Ureter (tissue), 1 donor: ENCODE data around the gene RPS21. TPM values are rescaled to one million over a fixed set of nuclear protein-coding genes. Genes with fewer than 3 reads are reported as not detected.

Source experiments
- DNase-seq: peaks from one replicate; pipeline ENCODE4 v3.0.0-alpha.2; 2020; ENCODE audit warnings: low spot score
- total RNA-seq: library from RNA; stranded (reverse); gene quantifications from one replicate; pipeline ENCODE4 v1.2.4, GENCODE V29; 2023
- donor health status: DM: yes; HTN: yes; CAD: no.

Gene RPS21
- 1,691 TPM for total RNA-seq

DNA sequence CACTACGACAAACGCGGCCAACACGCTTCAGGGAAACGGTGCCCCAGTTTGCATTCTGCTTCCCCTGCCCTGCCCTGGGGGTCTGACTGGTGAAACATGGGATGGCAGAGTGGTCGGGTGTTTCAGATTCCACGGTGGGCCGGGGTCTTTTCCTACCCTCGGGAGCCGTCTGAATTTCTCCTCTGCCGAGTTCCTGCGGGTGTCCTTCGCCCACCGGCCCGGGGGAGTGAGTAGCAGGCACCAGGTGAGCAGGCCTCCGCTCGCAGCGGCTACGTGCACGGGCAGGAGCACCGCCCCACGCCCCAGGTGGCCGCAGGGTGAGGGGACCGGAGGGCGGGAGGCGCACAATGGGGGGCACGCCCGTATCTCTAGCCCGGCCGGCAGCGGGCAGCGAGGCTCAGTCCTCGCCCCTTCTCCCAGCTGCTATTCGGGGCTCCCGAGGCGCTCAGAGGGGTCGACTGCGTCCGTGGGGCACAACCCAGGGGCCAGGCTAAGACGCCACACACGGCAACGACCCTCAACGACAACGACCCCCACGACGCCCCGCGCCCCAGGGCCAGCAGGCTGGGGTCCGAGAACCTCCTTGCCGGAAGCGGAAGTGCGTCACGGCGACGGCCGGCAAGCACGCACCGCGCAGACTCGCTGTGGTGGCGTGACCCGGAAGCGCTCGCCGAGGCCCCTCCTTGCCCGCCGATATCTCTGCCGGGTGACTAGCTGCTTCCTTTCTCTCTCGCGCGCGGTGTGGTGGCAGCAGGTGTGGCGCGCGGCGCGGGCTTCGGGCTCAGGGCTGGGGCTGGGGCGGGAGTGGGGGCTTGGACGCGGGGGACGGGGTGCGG is at the start of gene RPS21:
Gene RPS21, plus strand, starts transcription at position 721 of the 836 bp plus-strand sequence. CDS start 236 bp downstream, outside the sequence.
- DNase-seq = peak; percentile 95

DNA sequence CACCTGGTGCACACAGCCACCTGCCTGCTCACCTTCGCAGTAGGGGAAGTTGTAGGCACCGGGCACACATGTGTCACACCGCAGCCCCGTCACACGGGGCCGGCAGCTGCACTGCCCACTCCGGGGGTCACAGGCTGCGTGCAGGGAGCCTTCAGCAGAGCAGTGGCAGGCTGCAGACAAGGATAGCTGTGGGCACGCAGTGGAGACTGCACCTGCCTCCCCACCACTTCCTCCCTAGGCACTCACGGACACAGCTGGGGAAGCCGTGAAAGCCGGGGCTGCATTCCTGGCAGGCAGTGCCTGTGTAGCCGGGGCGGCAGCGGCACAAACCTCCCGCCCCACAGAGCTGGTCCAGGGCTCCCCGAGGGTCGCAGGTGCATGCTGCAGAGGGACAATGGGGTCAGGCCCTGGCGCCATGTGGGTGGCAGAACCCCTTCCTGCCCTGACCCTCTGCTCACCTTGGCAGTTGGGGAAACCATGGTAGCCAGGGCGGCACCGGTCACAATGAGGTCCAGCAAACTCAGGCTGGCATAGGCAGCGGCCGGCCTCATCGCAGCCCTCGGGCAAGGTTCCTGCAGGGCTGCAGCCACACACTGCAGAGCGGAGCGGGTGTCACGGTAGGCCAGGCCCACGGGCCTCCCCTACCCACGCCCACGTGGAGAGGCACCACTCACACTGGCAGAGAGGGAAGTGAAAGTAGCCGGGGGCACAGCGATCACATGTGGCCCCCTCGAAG is 49.2 kb upstream of the RPS21 start:
- DNase-seq = no peak

DNA sequence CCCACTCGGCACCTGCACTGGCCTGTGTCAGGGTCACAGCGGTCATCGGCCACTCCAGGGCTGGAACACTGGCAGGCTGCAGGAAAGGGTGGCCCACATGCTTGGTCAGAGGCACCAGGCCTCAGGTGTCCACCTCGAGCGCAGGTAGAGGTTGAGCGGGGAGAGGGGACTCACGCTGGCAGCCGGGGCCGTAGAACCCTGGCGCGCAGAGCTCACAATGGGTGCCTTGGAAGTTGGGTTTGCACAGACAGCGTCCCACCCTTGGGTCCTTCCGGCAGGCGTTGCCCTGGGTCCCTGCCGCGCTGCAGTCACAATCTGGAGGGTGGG is 48.6 kb upstream of the RPS21 start:
- no peak for DNase-seq

DNA sequence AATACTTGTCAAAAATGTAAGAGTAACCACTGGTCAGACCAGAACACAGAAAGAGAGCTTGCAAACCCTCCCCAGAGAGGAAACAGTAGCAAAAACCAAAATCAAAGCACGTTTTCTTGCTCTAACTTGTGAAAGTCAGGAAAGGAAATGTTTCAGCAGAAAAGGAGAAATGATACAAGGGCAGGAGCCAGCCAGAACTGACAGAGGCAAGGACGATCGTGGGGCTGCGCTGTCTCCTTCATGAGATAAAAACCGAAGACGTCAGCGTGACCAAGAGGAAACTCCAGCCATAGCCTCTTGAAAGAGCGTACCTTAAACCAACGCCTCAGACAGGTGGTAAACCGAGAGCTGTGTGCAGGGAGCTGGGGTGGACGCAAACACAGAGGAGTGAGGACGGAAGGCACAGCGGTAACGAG is 47.2 kb upstream of the RPS21 start:
- DNase-seq = no peak

DNA sequence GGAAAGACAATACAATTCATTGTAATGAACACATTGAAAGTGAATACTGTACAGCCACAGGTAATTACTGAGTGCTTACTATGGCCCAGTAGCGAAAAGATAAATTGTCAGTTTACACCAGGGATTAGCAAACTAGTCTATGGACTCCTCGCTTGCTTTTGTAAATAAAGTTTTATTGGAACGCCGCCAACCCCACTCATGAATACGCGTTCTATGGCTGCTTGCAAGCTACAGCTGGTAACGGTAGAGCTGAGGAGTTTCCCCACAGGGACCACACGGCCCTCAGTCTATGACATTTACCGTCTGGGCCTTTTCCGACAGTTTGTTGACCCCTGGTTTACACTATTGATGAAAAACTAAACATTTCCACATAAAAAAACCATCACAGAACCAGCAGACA is 44.0 kb upstream of the RPS21 start:
- DNase-seq = no peak

DNA sequence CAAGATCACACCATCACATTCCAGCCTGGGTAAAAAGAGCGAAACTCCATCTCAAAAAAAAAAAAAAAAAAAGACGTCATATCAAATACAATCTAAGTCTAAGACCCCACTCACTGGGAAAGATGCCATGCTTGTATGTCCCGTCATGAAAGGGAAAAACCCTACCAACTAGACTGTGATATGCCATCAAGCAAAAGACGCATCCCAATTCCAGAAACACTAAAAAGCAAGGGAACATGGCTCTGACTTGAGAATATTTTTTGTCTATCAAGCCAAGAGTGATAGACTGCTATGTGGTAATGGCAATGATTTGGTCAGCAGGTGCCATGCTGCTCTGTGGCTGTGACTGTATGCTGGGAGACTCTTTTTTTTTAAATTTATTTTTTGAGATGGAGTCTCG is 42.8 kb upstream of the RPS21 start:
- no peak for DNase-seq

DNA sequence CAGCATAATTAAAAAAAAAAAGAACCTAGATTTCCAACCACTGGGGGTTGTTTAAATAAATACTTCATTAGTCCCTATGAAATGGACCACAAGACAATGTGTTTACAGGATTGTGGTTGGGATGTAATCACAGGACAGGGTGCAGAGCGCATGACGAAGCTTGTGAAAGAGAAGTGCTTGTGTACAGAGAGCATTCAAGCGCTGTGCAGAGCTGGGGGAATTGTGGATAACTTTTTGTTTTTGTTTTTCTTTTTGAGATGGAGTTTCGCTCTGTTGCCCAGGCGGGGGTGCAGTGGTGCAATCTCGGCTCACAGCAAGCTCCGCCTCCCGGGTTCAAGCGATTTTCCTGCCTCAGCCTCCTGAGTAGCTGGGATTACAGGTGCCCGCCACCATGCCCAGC is 42.1 kb upstream of the RPS21 start:
- DNase-seq = no peak

DNA sequence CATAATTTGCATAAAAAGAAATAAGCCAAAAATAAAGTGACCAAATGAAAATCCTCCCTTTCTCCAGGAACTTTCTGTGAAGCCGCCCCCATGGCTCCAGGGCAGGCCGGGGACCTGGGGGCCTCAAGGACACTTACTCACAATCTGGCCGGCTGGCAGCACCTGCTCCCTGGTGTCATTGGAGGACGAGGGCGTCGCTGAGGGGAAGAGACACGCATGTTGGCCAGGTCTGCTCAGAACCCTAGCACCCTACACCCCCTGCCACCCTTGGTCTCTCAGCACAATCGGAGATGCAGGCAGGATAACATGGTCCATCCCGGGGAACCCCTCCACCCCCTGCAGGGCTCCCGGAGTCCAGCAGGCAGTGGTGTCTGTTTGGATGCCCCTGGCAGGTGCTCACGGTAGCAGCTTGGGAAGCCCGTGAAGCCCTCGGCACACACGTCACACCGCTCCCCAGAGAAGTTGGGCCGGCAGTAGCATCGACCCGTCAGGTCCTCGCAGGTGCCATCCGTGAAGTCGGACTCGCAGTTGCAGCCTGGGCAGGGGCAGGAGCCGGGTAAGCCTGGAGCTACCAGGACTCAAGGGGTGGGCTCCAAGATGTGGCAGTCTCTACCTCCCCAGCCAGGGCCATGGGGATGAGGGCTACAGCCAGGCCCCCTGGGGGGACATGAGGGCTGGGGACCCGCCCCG is 41.1 kb upstream of the RPS21 start:
- no peak for DNase-seq

DNA sequence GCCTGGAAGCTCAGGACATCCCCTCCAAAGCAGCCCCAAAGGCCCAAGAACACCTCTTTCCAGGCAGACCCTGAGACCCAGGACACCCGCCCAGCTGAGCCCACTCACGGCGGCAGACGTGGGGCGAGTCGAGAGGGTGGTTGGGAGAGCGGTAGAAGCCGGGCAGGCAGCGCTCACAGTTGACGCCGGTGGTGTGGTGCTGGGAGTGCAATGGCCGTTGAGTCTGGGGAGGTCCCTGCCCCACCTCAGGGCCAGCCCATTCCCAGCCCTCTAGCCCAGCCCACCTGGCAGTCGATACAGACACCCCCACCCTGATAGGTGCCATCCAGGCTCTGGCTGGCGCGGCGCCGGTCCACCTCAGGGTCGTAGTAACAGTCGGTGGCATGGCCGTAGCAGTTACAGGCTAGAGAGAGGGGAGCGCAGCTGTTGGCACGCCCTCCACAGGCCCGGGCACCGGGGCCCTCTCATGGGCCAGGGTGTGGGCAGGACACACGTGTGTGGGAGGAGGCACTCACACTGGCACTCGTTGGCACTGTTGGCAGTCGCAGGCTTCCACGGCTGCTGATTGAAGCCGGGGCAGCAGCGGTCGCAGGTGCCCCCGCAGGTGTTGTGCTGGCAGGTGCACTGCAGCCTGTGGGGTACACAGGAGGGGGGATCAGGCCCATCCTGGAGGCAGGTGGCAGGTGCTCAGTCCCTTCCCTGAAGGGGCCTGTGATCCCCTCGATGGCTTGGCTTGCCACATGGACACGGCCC is 40.3 kb upstream of the RPS21 start:
- DNase-seq = no peak

DNA sequence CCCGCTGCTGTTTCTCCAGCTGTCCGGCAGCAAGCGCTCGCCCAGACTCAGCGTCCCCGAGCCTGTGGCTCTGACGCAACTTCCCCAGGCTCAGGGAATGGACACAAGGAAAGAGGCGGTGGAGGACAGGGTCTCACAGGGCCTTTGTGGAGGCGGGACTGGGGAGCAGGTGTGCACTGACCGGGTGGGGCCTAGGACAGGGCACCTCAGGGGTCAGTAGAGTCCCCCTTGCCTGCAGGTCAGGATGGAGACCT is 39.8 kb upstream of the RPS21 start:
- DNase-seq = no peak

DNA sequence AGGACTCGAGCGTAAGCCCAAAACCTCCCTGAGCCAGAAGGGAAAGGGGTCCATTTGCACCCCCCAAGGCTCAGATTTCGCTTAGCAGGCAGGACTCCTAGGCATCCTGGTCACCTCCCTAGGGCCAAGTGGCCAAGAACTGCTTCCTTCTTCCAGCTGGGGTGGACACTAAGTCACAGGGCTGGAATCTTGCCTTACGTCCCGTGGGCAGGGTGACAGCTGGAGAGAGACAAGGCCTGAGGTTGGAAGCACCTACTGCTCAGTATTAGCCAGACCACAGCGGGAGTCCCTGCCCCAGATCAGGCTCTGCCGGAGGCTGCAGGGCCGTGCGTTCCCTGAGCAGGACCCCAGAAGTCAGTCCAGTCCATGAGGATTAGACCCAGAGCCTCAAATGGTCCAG is 39.5 kb upstream of the RPS21 start:
- no peak for DNase-seq

DNA sequence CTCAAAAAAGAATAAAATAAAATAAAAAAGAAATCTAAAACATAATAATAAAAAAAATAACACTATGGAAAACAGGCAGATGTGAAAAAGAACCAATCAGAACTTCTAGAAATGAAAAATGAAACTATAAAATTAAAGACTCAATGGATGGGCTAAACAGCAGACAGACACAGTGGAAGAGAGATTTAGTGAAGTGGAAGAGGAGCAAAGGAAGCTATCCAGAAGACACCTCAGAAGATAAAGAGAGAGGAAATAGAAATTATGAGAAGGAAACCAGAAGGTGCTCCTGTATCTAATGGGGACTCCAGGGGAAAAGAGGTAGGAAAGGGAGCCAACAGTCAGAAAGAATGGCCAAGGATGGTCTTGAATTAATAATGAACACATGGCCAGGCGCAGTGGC is 38.3 kb upstream of the RPS21 start:
- DNase-seq = no peak

DNA sequence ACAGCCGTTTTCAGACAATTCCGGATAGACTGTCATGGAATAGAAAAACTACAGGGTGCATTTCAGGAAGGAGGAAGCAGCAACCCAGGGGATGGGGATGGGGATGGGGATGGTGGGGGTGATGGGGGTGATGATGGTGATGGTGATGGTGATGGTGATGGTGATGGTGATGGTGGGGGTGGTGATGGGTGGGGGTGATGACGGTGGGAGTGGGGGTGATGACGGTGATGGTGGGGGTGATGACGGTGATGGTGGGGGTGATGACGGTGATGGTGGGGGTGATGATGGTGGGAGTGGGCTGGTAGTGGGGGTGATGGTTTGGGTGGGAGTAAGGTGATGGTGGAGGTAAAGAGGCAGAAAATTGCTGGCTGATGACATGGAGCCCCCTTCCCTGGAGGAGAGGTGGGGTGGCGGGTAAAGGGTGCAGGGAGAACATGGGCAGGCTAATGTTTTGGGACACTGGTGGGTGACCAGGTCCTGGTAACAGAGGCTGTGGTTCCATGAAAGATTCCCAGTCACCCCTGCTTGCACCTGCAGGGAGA is 37.3 kb upstream of the RPS21 start:
- no peak for DNase-seq

DNA sequence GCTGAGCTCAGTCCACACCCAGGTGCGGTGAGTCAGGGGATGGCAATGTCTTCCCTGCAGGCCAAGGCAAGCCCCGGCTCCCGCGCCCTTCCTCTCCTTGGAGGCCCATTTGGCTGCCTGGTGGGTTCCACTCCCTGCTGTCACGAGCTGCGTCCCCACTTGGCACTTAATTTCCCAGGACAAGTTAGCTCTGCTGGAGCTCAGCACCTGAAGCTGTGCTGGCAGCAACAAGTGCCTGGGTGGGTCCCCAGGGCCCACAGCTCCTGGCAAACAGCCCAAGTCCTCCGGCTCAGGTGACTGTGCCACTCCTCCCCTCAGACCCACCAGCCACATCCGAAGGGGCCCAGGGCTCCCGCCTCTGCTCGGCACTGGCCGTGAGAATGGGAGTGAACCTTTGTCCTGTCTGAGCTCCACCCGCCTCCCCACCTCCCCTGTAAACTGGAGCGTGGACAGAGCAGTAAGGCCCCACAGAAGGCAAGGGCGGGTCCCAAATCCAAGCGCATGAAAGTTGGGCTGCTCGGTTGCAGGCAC is 36.7 kb upstream of the RPS21 start:
- DNase-seq = peak; percentile 91

DNA sequence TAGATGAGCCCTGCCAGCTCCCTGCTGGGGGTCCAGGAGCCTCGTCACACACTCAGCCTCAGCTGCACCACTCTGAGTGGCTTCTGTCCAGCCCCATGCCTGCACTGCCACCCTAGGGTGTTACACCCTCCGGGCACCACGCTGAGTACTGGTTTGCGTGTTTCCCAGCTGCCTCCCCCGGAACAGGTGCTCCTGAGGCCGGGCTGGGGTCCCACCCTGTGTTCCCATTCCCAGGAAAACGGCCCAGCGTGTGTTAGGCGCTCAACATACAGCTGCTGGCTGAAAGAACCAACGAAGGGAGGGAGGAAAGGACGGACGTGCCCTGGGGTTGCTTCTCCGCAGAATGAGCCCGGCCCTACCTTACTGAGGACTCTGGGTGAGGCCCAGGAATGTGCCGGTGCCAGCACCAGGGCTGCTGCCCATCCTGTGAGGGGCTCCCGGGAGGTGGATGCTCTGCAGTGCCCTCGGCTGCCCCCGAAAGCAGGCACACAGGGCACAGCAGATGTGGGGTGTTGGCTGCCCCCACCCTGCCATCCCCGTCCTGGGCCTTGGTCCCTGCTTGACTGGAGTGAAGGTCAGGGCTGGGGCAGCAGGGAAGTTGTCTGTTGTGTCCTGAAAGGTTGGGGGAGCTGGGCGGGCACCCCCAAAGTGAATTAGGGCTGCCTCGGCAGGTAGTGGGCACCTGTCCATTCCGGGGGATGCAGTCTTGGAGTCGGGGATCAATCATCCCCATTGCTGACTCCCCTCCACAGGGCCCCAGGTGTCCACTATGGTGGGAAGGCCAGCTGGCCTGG is 36.1 kb upstream of the RPS21 start:
- DNase-seq = no peak

DNA sequence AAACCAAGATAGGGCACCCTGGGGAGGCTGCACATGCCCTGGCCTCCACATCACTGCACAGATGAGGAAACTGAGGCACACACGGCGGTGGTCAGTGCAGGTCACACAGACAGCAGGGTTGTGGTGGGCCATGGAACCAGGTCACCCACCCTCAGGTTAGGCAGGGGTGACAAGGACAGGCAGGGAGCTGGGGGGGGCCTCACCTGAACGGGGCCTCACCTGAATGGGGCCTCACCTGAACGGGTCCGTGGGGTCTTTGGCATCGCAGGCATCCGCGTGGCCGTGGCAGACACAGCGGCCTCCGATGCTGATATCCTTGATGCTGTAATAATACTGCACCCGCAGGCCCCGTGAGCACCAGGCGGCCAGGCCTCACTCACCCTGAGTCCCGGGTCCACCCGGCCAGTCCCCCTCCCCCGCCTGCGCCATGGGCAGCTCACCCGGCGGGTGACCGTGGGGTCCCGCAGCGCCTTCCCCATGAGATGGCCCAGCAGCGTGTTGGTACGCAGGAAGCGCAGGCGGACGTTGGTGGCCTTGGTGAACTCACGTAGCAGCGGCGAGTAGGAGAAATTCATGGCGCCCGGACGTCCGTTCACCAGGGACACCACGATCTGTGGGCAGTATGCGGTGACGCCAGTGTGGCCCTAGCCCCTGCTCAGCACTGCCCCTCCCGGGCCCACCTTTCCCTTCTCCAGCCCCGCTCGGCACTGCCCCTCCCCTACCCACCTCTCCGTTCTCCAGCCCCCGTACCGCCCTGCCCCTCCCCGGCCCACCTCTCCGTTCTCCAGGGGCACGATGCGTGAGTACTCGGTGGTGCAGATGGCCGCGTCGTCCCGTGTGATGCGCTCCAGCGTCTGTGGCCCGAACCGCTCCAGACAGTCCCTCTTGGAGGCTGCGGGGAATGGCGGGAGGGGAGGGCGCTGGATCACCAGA is 35.2 kb upstream of the RPS21 start:
- DNase-seq = no peak

DNA sequence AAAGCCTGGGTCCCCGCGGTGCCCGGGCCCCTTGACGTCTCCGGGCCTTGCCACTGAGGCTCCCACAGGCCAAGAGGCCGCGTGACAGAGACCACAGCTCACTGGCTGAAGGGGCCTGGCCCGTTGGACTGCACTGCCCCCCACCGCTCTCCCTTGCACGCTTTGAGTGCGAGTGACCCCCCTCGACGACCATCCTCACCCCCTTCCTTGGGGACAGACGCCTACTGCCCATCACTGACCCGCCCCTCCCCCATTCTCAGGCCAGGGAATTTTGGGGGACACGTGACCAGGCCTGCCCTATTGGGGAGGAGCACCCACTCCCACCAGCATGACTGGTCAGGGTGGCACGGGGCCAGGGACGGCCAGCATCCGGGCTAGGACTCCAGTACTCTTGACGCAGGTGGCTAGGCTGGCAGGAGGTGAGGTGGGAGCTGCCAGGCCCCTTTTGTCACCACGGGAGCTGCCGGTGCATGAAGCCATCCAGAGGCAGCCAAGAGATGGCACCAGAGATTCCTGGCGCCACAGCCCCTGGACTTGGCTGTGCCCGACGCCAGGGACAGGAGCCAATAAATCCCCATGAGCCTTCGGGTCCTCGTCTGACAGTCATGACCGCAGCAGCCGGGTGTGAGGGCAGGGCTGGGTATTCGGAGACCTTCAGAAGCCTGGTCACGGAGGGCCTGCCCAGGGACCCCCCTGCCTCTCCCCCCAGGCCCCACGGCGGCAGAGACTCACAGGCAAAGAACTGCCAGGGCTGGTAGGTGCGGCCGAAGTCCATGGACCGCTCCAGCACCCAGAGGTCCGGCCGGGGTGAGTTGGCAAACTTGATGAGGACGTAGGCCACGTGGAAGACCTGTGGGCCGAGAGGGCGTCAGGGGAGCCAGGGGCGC is 34.3 kb upstream of the RPS21 start:
- peak; percentile 75 for DNase-seq

DNA sequence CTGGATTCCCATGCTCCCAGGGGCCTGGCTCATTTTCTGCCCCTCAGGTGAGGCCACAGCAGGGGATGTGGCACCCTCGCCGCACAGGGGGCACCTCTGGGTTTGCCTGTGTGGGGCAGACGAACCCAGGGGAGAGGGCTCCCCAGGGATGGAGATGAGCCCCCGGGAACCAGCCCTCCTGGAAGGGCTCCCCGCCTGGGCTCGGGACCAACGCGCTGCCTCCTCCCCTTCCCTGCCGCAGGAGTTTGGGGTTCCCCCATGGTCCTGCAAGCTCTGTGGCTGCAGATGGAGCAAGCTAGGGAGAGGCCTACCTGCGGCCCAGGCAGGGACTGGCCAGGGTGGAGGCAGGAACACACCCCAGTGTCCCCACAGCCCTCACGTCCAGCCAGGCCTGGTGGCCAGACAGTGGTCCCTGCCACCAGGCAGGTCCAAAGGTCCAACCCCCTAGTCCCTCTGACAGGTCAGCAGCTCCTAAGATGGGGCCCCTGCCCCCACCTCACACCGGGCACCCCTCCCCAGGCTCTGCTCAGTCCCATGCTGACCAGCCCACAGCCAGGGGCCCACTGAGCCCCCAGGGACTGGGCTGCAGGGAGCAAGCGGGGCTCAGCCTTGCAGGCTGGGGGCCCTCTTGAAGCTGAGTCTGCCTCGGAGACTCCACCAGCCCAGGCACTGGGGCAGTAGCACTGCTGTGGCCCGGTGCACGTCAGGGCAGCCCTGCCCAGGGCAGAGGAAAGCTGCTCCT is 33.4 kb upstream of the RPS21 start:
- no peak for DNase-seq
